GM18502 (cell line): Measurements from ENCODE around the gene CCL20.

Source experiments
- ATAC-seq: cut with Tn5 transposase; IDR thresholded peaks from one replicate; pipeline ENCODE4 v1.9.1; 2021; ENCODE audit warnings: mild to moderate bottlenecking; ENCODE audit not compliant: unreplicated experiment, poor library complexity

CCL20 gene

DNA sequence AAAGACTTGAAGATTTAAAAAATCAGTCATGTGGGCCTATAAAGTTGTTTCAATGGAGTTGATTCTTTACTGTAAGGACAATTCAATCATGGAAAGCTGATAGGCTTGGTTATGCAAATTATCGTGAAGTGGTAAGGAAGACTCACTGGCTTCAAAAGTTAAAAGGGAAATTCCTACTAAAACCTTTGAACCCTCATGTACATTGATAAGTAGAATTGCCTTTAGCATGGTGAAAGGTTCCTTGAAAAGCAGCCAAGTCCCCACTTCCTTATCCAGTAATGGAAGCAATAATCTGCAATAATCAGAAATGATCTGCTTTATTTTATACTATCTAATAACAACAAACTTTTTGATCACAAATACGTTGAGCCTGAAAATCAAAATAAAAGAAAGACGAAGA is 14.4 kb upstream of the CCL20 start:
- ATAC-seq, result no peak

DNA sequence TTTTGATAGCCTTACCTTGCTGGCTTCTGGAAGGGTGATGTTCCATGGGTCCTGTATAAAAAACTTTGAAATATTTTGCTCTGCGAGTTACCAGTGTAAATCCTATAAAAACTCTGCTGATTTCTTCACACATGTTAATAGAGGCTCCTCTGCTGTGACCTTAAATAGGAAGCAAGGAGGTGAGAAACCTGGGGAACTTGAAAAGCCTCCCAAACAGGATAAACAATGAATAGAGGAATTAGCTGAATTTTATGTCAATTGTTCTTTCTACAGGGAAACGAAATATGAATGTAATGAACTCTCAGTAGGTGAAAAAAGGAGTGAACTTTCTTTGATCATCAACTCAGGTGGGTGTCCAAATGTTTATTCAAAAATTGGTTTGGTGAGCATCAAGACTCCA is 10.8 kb upstream of the CCL20 start:
- no peak for ATAC-seq

DNA sequence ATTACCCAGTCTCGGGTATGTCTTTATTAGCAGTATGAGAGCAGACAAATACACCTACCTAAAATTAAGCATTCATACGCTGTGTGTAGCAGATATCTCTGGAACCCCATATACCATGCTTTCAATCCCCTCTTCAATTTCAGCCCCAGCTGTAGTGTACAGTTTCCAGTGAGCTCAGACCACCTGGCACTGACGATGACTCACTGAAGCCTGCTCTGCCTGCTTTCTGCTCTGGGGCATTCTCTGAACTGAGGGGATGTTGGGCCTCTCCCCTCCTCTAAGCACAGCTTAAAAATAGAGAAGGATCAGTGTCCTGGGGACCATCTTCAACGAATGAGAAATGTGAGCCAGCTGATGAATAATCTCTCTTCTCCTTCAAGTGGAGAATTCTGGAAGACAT is 8.7 kb upstream of the CCL20 start:
- no peak for ATAC-seq

DNA sequence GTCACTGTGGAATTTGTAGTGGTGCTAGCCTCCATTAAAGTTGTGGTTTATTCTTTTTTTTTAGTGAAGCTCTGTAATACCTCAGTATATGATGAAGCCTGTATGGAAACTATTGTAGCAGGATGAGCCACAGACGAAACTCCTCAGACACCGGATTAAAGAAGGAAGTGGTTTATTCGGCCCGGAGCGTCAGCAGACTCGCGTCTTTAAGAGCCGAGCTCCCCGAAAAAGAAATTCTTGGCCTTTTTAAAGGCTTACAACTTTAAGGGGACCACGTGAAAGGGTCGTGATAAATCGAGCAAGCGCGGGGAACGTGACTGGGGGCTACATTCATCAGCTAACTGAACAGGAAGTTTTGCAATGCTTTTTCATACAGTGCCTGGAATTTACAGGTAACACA is 8.1 kb upstream of the CCL20 start:
- ATAC-seq, result no peak

DNA sequence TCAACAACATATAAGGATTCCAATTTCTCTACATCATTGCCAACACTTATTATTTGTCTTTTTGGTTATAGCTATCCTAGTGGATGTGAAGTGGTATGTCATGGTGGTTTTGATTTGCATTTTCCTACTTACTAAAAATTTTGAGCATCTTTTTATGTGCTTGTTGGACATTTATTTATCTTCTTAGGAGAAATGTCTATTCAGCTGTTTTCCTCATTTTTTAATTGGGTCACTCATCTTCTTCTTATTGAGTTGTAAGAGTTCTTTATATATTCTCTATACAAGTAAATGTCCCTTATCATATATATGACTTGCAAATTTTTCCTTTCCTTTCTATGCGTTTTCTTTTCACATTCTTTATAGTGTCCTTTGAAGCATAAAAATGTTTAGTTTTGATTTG is 4.7 kb upstream of the CCL20 start:
- no peak for ATAC-seq

DNA sequence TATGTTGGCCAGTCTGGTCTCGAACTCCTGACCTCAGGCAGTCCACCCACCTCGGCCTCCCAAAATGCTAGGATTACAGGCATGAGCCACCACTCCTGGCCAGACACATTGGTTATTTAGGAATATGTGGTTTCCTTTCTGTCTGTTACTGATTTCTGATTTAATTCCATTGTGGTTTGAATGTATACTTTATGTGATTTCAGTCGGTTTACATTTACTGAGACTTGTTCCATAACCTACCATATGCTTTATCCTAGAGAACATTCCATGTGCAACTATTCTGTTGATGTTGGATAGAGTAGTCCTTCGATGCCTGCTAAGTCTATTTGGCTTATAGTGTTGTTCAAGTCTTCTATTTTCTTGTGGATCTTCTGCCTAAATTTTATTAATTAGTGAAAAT is 1.6 kb upstream of the CCL20 start:
- no peak for ATAC-seq

DNA sequence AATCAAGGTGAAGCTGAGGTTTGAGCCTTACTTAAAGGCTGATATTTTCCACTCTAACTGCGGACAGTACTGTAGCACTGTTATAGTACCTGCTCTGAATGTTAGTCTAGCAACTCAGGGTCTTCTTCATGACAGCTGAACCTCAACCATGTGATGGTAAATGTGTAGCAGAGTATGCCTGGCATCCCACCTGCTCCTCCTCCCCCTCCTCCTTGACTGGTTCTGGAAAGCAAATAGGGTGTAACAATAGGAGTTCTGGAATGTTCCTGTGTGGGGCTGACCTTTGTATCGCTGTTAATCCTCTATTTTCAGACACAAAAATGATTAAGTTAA is 447 bp upstream of the CCL20 start:
- ATAC-seq, result no peak

DNA sequence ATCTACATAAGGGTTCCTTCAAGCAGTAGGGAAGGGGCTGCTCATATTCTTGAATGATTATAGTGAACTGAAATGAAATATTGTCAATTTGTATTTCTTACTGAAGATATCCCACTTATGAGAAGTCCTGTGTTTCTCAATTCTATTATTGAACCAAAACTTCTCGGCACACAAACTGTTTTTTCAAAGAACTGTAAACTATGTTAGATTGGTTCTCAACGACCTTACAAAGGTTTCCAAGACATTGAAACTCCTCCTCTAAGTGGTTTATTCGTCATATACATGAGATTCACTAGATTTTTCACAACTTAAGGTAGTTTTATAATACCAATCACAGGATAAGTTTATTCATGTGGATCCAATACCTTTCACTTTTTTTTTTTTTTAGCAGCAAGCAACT is 1.4 kb downstream of the CCL20 start:
- ATAC-seq, result no peak

DNA sequence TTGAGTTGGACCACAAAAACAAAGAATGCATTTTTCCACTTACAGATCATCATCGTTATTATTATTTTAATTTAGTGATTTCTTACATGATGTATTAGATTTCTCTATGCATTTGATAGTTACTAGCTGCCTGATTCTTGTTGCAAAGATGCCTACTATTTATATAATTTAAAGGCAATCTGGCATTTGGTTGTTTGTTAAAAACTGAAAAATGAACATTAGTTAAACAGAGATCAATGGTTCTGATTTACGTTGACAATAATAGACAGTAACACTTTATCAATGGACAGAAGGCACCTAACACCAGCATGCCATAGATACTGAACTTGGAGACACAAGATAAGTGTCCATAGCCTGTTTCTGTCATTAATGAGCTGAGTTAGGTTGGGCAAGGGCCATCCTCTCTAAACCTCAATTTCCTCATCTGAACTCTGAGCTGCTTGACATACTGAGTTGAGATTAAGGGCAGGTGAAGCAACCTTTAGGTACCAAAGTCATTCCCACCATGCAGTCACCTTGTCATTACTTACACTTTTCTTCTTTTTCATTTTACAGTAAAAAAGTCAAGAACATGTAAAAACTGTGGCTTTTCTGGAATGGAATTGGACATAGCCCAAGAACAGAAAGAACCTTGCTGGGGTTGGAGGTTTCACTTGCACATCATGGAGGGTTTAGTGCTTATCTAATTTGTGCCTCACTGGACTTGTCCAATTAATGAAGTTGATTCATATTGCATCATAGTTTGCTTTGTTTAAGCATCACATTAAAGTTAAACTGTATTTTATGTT is 3.1 kb downstream of the CCL20 start:
- no peak for ATAC-seq

DNA sequence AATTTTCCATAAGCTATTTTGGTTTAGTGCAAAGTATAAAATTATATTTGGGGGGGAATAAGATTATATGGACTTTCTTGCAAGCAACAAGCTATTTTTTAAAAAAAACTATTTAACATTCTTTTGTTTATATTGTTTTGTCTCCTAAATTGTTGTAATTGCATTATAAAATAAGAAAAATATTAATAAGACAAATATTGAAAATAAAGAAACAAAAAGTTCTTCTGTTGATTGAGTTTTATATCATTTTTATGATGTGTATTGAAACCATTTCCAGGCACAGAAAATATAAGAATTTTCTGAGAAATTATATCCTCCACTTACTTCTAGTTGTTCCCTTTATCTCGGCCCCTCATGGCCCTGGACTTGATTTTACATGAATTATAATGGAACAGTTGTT is 3.7 kb downstream of the CCL20 start:
- ATAC-seq, result no peak

DNA sequence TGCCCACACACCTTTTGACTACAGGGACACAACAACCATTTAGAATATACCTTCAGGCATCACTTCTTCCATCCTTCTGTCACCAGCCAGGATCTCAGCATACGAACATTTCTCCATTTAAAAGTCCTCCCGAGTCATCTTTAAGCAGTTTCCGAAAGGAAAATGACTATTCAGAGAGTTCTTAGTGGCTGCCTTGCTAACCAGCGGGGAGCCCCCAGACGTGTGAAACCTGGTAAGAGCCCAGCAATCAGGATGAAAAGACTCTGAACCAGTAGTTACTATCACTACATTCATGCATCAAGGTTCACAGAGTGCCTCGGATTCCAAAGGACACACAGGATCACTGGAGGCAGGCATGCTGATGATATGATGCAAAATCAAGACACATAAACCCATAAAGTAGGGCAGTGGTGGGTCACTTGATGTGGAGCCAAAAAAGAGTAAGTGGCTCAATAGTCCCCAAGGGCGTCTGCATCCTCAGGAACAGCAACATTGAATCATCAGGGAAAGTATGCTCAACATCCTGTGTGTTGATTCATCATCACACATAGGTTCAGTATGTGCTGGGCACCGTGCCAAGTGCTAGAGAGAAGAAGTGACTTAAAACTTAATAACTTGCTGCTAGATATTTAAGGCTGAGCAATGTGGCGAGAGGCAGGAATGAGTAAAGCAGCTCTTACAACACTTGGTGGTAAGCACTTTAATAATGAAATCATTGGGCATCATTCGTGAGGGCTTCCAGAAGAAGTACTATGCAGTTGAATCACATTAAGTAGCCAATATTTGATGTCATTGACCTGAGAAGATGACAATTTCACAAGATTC is 4.4 kb downstream of the CCL20 start:
- peak; percentile 54 for ATAC-seq

DNA sequence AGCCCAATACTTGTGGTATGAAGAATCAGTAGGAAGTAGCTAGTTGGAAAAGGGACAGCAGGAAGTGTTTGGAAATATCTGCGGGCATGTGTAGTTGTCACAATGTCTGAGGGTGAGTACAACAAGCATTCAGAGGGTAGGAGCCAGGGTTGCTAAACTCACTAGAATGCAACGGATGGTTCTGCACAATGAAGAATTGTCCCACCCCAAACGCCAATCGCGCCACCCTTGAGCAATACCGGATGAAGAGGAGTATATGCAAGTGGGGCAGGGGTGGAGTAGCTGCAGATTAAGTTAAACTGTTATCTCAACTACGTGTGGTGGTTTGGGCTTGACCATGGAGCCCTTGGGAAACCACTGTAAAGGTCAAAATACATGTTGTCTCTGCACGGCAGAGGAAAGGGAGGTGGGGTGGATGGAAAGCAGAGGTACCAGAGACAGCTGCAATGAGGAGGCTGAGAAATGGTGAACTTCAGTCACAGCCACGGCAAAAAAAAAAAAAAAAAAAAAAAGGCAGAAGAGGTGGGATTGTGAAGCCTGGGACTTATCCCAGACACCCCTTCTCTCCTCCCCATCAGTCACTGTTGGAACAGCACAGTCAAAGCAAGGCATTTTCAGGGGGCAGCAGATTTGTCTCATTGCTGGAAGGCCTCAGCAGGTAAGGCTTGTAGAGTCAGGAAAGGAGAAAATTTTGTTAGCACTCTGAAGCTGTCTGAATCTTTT is 5.2 kb downstream of the CCL20 start:
- no peak for ATAC-seq

DNA sequence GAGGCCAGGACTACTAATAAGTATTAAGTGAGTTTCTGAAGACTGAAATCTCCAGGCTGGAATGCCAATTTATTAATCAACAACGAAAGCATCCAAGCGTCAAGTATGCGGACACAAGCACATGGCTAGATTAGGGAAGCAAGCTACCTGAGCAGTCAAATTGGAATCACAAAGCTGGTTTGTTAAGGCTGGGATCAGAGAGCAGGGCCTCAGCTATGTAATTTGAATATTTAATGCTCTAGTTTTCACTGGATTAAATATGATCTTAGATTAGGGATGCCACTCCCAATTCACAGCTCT is 5.7 kb downstream of the CCL20 start:
- ATAC-seq, result no peak

DNA sequence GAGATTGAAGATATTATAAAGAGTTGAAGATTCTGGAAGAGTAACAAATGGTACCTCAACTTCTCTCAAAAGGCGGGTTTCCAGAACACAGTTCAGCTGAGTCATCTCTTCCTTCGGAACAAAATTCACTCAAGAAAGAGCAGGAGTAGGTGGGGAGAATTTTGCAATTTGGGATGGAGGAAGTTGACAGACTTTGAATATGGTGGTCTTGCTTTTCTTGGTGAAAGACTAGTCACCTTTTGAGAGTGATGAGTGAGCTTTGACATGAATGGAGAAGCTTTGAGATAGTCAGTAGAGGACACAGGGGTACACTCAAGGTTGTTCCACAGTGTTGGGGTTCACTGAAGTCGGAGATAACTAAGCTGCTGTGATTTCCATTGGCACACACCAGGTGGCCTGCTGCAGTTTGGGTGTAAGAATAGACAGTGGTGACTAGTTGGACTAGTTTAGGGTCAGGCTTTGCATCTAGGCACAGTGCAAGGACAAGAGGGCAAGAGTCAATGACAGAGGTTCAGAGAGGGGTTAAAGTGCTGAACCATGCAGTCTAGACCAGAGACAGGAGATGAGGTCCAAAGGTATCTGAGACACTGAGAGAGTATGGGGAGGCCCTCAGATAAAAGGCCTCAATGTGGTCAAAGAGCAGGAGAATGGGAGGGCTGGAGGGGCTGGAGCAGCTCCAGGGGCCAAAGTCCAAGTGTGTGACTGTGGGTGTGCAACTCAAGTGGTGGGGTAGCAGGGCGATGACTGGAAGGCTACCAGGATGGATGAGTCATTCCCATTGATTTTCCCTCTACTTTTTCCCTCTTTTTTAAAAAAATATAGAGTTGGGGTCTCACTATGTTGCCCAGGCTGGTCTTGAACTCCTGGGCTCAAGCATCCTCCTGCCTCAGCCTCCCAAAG is 7.7 kb downstream of the CCL20 start:
- ATAC-seq, result no peak

DNA sequence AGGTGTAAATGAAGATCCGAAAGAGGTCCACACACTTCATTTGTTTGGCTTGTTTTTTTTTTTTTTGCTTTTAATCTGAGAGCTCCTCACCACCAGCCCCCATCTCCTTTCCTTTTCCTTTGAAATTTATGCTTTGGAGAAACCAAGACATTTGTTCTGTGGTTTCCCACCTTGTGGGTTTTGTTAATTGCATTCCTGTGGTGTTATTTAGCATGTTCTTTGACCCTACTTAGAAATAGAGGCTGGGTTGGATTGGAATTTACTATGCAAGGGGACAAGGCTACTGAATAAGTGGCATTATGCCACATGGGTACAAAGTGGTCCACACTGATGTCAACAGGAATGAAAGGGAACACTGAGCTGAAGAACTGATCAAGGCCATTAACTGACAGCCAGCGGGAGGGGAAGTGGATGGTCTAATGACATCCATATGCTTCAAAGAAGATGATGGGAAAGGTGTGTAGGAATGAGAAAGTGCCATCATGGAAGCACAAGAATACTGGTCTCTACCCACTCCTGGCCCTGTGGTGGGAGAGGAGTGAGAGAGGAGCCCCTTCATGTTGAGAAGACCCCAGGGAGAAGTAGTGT is 8.9 kb downstream of the CCL20 start:
- no peak for ATAC-seq

DNA sequence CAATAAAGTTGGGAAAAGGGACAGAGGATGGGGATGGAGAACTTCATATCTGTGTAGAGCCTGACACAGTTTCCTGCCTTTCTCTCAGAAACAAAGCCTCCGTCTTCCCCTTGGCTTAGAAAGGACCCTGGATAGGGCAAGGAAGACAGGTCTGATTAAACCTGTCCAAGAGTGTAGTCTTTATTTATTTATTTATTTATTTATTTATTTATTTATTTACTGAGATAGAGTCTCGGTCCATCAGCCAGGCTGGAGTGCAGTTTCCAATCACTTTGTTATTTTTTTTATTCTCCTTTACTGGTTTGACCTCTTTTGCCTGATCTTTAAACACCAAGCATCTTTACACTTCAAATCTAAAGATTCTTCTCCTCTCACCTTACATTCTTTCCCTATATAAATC is 10.3 kb downstream of the CCL20 start:
- ATAC-seq, result no peak

DNA sequence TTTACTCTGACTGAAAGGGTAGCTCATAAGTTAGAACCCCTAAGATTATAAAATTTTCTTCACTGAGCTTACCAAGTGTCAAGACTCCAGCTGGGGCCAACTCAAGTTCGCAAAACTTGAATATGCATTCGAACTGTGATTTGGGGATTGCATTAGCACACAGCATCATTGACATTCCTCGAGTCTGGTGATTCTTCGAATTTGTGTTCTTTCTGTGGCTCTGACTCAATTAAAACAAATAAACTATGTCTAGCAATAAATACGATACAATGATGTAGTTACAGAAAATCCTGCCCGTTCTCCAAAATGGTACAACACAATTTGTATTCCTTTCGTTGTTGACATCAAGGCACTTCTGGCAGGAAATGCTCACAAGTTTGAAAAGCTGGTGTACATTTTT is 11.1 kb downstream of the CCL20 start:
- no peak for ATAC-seq

DNA sequence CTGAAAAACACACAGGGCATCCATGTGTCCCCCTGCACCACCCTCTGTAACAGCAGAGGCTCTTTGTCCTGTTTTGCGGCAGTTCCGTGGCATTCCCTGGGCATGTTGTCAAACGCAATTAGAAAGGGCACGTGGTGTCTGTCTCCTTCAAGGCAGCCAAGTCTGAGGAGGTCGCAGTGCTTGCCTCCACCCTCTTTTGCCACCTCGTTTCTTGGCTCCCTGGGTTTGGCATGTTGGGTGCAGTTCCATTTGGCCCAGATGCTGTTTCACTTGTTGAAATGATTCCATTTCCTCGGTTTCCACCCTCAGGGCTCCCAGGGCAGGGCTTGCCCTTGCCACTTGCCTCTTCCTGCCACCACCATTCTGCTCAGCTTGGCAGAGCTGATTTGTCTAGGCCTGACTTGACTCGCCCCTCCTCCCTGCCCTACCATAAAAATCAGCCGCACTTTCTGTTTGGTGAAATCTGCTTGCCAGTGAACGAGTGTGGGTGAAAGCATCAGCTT is 12.4 kb downstream of the CCL20 start:
- ATAC-seq, result no peak

DNA sequence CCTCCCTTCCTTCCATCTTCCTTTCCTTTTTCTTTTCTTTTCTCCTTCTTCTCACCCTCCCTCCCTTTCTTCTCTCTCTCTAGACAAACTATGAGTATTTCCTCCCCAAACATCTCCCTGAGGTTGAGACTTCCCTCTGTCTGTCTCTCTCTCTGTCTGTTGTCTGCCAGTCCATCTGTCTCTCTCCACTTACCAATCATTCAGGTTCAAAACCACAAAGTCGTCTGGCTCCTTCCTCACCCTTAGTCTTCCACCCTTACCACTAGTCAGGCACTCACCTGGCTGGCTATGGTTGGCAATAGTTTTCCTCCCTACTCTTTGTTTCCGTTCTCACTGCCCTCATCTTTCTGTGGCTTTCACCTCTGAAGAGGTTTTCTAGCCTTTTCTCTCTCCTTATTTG is 12.9 kb downstream of the CCL20 start:
- ATAC-seq, result no peak

DNA sequence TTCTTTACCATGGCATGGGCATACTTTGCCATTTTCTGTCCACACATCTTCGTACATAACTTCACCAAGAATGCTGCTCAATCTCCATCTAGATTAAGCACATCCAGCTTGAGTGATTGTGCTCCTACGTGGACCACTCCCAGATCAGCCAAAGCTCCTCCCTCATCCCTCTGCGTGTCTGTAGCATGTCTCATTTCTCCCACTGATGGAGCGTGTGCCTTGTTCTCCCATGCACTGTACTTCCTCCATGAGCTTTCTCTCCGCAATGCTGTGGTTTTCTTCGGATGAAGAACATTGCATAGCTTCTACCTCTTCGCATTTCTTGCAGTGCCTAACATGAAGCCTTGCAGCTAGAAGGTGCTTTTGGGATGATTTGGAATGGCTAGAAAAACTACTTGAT is 13.5 kb downstream of the CCL20 start:
- ATAC-seq, result no peak
